ENCODE data around the gene NOA1.
"Not testable (repeated sequence)": the region's sequence is repeated elsewhere in the genome, so short reads cannot be mapped to it uniquely, and the experiment has no call there.

DNA sequence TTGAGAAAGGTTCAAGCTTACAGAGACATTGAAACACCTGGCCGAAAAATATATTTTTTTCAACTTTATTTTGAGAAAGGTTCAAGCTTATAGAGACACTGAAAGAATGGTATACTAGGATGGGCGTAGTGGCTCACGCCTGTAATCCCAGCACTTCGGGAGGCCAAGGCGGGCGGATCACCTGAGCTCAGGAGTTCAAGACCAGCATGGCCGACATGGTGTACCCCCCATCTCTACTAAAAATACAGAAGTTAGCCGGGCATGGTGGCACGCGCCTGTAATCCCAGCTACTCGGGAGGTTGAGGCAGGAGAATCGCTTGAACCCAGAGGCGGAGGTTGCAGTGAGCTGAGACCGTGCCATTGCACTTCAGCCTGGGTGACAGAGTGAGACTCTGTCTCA, 37.6 kb downstream of the NOA1 start:
- not testable (repeated sequence) for TF ChIP-seq POLR2A (IDR thresholded peaks at IDR 0.05; ENCODE audit: low read depth, low read length); TAF1 (IDR thresholded peaks at IDR 0.05; ENCODE audit: low read depth, low read length); POLR2AphosphoS5 (IDR thresholded peaks at IDR 0.05; ENCODE audit: low read depth, low read length); SPI1 (IDR thresholded peaks at IDR 0.05; ENCODE audit: low read depth, low read length); POU2F2 (IDR thresholded peaks at IDR 0.05; ENCODE audit: low read depth, low read length); PAX5 (IDR thresholded peaks at IDR 0.05; ENCODE audit: insufficient read depth, low read length, severe bottlenecking)
